Activated B cell treated with CpG ODN at 0.5 μM for 24 hours (primary cell): Measurements from ENCODE around the gene CSAD. TPM values are rescaled to one million over a fixed set of nuclear protein-coding genes. Genes with fewer than 3 reads are reported as not detected.
"Not testable (repeated sequence)": the region's sequence is repeated elsewhere in the genome, so short reads cannot be mapped to it uniquely, and the experiment has no call there.

ENCODE experiments used
- ATAC-seq: fragments of 200-7000 bp; cut with Tn5 transposase; one replicate; pipeline ENCODE4 v1.10.0; 2021; ENCODE audit warnings: low read depth, mild to moderate bottlenecking, moderate library complexity
- CTCF ChIA-PET: fragments of 350-600 bp; sonication (Branson Sonifier 250); formaldehyde crosslinking; loops from one replicate; lab custom pipeline; 2021; ENCODE audit warnings: antibody characterized with exemption; lab: Charles Lee
- POLR2A ChIA-PET: fragments of 350-600 bp; sonication (Branson Sonifier 250); formaldehyde crosslinking; loops from one replicate; lab custom pipeline; 2021; ENCODE audit warnings: antibody characterized with exemption; lab: Charles Lee
- DNase-seq: peaks from one replicate; pipeline ENCODE4 v3.0.0; 2022
- H3K27ac Mint-ChIP-seq: one replicate; pipeline ENCODE4 v1.8.0; 2020; ENCODE audit warnings: mixed read lengths
- H3K27me3 Mint-ChIP-seq: one replicate; pipeline ENCODE4 v1.8.0; 2021; ENCODE audit warnings: mixed read lengths
- H3K36me3 Mint-ChIP-seq: one replicate; pipeline ENCODE4 v1.8.0; 2021; ENCODE audit warnings: low read depth, mixed read lengths
- H3K4me1 Mint-ChIP-seq: one replicate; pipeline ENCODE4 v1.8.0; 2021; ENCODE audit warnings: mixed read lengths
- H3K4me3 Mint-ChIP-seq: one replicate; pipeline ENCODE4 v1.8.0; 2020; ENCODE audit warnings: mild to moderate bottlenecking, mixed read lengths
- H3K9me3 Mint-ChIP-seq: one replicate; pipeline ENCODE4 v1.8.0; 2020; ENCODE audit warnings: mixed read lengths
- CTCF ChIP-seq: fragments of 200-600 bp; IDR thresholded peaks from one replicate; pipeline ENCODE4 v1.8.0; 2022; ENCODE audit warnings: antibody characterized with exemption, mild to moderate bottlenecking
- intact Hi-C: fragments of 100-400 bp; cut with micrococcal nuclease; formaldehyde crosslinking; loops from one replicate; pipeline ENCODE4 v1.15.1; 2024
- total RNA-seq: library from RNA; stranded (reverse); gene quantifications from 2 replicates; pipeline ENCODE4 v1.2.3, GENCODE V29; 2022

Gene CSAD
- total RNA-seq, 1 donor from 2014 or later: 34.6 TPM

- ATAC-seq: no peak
- ChIA-PET POLR2A (no interaction called here), CTCF (no interaction called here)
These were observed 9.6 kb downstream of the CSAD start for GRCh38 chr12:53170876-53171724.

GRCh38 chr12:53170215-53170614 lies 10.5 kb downstream of the CSAD start:
- no peaks in the 10 kb centered on the region for H3K9me3 Mint-ChIP-seq
- ChIA-PET CTCF (no interaction called here), POLR2A (no interaction called here)
- H3K4me3 Mint-ChIP-seq: no peak overlapping the region
- intact Hi-C loops: no loop called here
- H3K27me3 Mint-ChIP-seq: no peaks in the 10 kb centered on the region
- H3K4me1 Mint-ChIP-seq: no peaks in the 10 kb centered on the region
- ATAC-seq (no peak), DNase-seq (no peak)
- TF ChIP-seq CTCF: no peak
- no peak overlapping the region for H3K27ac Mint-ChIP-seq
- H3K36me3 Mint-ChIP-seq: peaks cover 17% of the 10 kb centered on the region

More at GRCh38 chr12:53170876-53171724, 9.6 kb downstream of the CSAD start:
- no peaks in the 10 kb centered on the region for H3K4me1 Mint-ChIP-seq
- H3K4me3 Mint-ChIP-seq: no peak overlapping the region
- TF ChIP-seq CTCF: no peak
- H3K9me3 Mint-ChIP-seq: no peaks in the 10 kb centered on the region
- H3K36me3 Mint-ChIP-seq: peaks cover 17% of the 10 kb centered on the region
- no peak overlapping the region for H3K27ac Mint-ChIP-seq
- intact Hi-C loops: no loop called here
- no peak for DNase-seq
- H3K27me3 Mint-ChIP-seq: no peaks in the 10 kb centered on the region

- H3K4me3 Mint-ChIP-seq: no peak overlapping the region
- H3K36me3 Mint-ChIP-seq: peaks cover 17% of the 10 kb centered on the region
- ATAC-seq (no peak), DNase-seq (no peak)
- intact Hi-C loops: no loop called here
- TF ChIP-seq CTCF: no peak
- no peaks in the 10 kb centered on the region for H3K9me3 Mint-ChIP-seq
- ChIA-PET CTCF (no interaction called here), POLR2A (no interaction called here)
- no peaks in the 10 kb centered on the region for H3K27me3 Mint-ChIP-seq
- no peak overlapping the region for H3K27ac Mint-ChIP-seq
- H3K4me1 Mint-ChIP-seq: no peaks in the 10 kb centered on the region
These were observed 11.1 kb downstream of the CSAD start for GRCh38 chr12:53169644-53170043.

- H3K27ac Mint-ChIP-seq: no peak overlapping the region
- H3K36me3 Mint-ChIP-seq: peaks cover 16% of the 10 kb centered on the region
- no peaks in the 10 kb centered on the region for H3K27me3 Mint-ChIP-seq
- intact Hi-C loops: no loop called here
- TF ChIP-seq CTCF: no peak
- no peaks in the 10 kb centered on the region for H3K9me3 Mint-ChIP-seq
- POLR2A ChIA-PET: no interaction called here
- ATAC-seq (no peak), DNase-seq (no peak)
- no peaks in the 10 kb centered on the region for H3K4me1 Mint-ChIP-seq
- no peak overlapping the region for H3K4me3 Mint-ChIP-seq
- CTCF ChIA-PET: no interaction called here
These were observed 13.9 kb downstream of the CSAD start for GRCh38 chr12:53166837-53167236.

- DNase-seq, H3K4me1 Mint-ChIP-seq, intact Hi-C loops, H3K4me3 Mint-ChIP-seq, H3K36me3 Mint-ChIP-seq, ATAC-seq, H3K27ac Mint-ChIP-seq, H3K27me3 Mint-ChIP-seq, H3K9me3 Mint-ChIP-seq, CTCF ChIA-PET, POLR2A ChIA-PET: not testable (repeated sequence)
These were observed 17.7 kb downstream of the CSAD start for GRCh38 chr12:53163008-53163407.
